Effector memory CD4-positive, alpha-beta T cell (primary cell): ENCODE data around the gene TLX2.
"Not testable (repeated sequence)": the region's sequence is repeated elsewhere in the genome, so short reads cannot be mapped to it uniquely, and the experiment has no call there.

Source experiments
- DNase-seq, 3 donors: peaks; one replicate each; pipeline ENCODE4 v3.0.0-alpha.2; 2020
- H3K27ac ChIP-seq: 2 replicates; pipeline ENCODE4 v1.7.0; 2013; ENCODE audit warnings: mild to moderate bottlenecking, low read length, moderate library complexity; ENCODE audit not compliant: insufficient read depth, poor library complexity, severe bottlenecking
- H3K27me3 ChIP-seq: replicated peaks from 2 replicates; pipeline ENCODE4 v1.7.0; 2013; ENCODE audit warnings: mild to moderate bottlenecking, low read length; ENCODE audit not compliant: insufficient read depth, control insufficient read depth, poor library complexity, severe bottlenecking
- H3K36me3 ChIP-seq: 2 replicates; pipeline ENCODE4 v1.7.0; 2013; ENCODE audit warnings: mild to moderate bottlenecking, low read length, moderate library complexity; ENCODE audit not compliant: control insufficient read depth, insufficient read depth
- H3K4me1 ChIP-seq: 2 replicates; pipeline ENCODE4 v1.7.0; 2013; ENCODE audit warnings: low read length, mild to moderate bottlenecking; ENCODE audit not compliant: control insufficient read depth, insufficient read depth, poor library complexity, severe bottlenecking
- H3K4me3 ChIP-seq: 2 replicates; pipeline ENCODE4 v1.7.0; 2013; ENCODE audit warnings: low read length, low read depth, mild to moderate bottlenecking; ENCODE audit not compliant: insufficient read depth, poor library complexity, severe bottlenecking
- H3K9me3 ChIP-seq: 2 replicates; pipeline ENCODE4 v1.7.0; 2013; ENCODE audit warnings: mild to moderate bottlenecking, low read length, moderate library complexity; ENCODE audit not compliant: control insufficient read depth

The TLX2 gene

DNA sequence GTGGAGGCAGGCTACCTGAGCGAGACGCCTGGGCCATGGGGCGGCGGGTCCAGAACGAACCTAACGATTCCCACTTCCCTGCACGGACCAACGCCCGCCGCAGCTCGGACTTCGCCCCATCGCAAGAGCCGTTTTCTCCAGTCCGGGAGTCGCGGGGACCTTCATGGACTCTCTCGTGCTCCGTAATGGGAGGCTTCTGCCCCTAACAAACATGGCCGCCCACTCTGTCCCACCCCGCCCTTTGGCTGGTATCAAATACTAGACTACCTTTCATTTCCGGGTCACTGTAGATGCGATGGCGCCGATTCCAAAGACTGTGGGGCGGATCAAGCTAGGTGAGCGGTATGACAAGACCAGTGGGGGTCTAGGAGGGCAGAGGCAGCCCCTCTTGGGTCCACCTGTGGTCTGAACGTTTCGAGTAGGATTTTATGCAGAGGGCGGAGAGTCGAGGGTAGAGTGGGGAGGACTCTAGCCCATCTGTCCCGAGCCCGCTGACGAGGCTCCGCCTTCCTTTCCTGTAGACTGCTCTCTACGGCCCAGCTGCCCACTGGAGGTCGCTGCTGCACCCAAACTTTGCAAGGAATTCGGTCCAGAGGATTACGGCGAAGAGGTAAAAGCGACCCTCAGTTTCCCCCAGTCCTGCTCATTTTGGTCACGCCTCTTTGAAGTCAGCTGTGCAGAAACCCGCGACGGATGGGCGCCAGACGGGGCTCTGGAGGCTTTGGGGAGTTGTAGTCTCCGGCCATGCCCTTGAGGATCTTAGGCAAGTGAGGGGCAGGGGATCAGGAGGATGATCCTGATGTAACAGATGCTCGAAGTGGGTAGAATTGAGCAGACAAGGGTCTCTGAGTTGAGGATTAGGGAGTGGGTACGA is 31.2 kb upstream of the TLX2 start, which contains the start of the genes CCDC142 and TTC31:
Gene CCDC142 (minus strand): TSS at position 198 of the 874 bp plus-strand sequence. CDS start 161 bp downstream, at position 37.
Gene TTC31 (plus strand): TSS at position 281 of the 874 bp plus-strand sequence. CDS start 15 bp downstream, at position 296.
- Histone ChIP-seq H3K4me3 (peak within 1 kb of the TSS; percentile 100), H3K9me3 (no peaks in the 10 kb centered on the region), H3K27me3 (no peaks in the 10 kb centered on the region), H3K36me3 (peaks cover 8% of the 10 kb centered on the region), H3K4me1 (peaks cover 21% of the 10 kb centered on the region), H3K27ac (peak within 1 kb of the TSS; percentile 98)
- peak; percentile 84 to 90 (median 89) for DNase-seq

DNA sequence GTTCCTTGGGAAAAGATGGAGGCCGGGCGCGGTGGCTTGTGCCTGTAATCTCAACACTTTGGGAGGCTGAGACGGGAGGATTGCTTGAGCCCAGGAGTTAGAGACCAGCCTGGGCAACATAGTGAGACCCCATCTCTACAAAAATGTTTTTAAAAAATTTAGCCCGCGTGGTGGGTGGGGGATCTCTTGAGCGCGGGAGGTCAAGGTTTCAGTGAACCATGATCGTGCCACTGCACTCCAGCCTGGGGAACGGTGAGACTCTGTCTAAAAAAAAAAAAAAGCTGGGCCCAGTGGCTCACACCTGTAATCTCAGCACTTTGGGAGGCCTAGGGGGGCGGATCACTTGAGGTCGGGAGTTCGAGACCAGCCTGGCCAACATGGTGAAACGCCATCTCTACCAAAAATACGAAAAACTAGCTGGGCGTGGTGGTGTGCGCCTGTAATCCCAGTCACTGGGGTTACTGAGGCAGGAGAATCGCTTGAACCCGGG is 30.5 kb upstream of the TLX2 start:
- H3K27me3 ChIP-seq, result not testable (repeated sequence)
- H3K36me3 ChIP-seq, result peaks cover 14% of the 10 kb centered on the region
- H3K27ac ChIP-seq, result peak overlapping the region; percentile 98

DNA sequence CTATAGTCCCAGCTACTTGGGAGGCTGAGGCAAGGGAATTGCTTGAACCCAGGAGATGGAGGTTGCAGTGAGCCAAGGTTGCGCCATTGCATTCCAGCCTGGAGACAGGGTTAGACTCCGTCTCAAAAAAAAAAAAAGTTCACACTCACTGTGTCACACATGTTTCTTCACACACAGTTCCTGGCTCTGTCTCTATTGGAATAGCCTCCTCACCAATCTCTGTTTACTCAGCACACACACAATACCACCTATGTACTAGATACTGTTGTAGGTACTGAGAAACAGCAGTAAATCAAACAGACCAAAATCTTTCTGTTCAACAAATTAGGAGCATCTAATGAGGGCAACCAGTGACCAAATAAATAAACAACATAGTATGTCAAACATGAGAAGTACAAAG is 28.1 kb upstream of the TLX2 start:
- Histone ChIP-seq H3K27ac (no peak overlapping the region), H3K4me3 (no peak overlapping the region), H3K27me3 (no peaks in the 10 kb centered on the region), H3K36me3 (peaks cover 25% of the 10 kb centered on the region), H3K9me3 (no peaks in the 10 kb centered on the region), H3K4me1 (peaks cover 16% of the 10 kb centered on the region)
- DNase-seq, result no peak

More for the DNA sequence above, 30.5 kb upstream of the TLX2 start:
- H3K4me3 ChIP-seq, result peak overlapping the region; percentile 100
- DNase-seq, H3K9me3 ChIP-seq: not testable (repeated sequence)
- H3K4me1 ChIP-seq, result peaks cover 21% of the 10 kb centered on the region

DNA sequence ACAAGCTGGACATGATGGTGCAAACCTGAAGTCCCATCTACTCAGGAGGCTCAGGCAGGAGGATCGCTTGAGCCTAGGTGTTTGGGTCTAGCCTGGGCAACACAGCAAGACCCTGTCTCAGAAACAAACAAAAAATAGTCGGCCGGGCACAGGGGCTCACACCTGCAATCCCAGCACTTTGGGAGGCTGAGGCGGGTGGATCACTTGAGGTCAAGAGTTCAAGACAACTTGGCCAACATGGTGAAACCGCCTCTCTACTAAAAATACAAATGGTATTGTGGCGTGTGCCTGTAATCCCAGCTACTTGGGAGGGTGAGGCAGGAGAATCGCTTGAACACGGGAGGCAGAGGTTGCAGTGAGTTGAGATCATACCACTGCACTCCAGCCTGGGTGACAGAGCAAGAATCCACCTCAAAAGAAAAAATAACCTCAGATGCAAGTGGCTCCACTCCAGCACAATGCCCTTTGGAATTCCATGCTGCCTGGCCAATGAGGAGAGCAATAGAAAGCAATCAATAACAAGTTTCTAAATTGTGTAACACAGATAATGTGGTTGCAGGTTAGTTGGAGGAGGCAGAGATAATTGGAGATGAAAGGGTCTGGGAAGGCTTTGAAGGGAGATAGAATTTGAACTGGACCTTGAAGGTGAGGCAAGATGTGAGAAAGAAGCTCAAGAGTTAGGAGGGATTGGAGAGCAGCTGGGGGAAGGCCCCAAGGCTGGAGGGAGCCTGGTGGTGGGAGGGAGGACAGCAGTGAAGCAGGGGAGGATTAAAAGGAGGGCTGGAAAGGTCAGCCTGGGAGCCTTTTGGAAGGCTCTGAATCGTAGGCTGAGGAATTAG is 25.4 kb upstream of the TLX2 start:
- no peaks in the 10 kb centered on the region for H3K27me3 ChIP-seq
- peaks cover 51% of the 10 kb centered on the region for H3K36me3 ChIP-seq
- no peak for DNase-seq
- H3K9me3 ChIP-seq, result no peaks in the 10 kb centered on the region
- no peaks in the 10 kb centered on the region for H3K4me1 ChIP-seq
- no peak overlapping the region for H3K27ac ChIP-seq
- H3K4me3 ChIP-seq, result no peak overlapping the region

DNA sequence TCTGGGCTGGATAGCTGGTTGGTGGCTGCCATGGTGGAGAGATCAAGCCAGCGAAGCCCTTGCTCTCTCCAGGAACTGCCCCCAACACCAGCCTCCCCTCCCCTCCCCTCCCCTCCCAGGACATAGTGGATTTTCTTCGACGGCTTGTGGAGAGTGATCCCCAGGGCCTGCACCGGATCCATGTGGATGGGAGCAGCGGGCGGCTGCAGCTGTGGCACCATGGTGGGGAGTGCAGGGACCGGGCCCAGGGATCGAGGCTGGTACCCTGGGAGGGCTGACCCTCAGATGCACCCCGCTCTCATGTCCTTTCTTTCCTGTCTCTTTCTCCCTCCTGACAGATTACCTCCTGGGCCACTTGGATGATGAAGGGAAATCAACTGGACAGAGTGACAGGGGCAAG is 24.3 kb upstream of the TLX2 start:
- H3K4me3 ChIP-seq, result no peak overlapping the region
- no peak for DNase-seq
- no peaks in the 10 kb centered on the region for H3K9me3 ChIP-seq
- H3K4me1 ChIP-seq, result no peaks in the 10 kb centered on the region
- no peak overlapping the region for H3K27ac ChIP-seq
- no peaks in the 10 kb centered on the region for H3K27me3 ChIP-seq
- peaks cover 51% of the 10 kb centered on the region for H3K36me3 ChIP-seq

DNA sequence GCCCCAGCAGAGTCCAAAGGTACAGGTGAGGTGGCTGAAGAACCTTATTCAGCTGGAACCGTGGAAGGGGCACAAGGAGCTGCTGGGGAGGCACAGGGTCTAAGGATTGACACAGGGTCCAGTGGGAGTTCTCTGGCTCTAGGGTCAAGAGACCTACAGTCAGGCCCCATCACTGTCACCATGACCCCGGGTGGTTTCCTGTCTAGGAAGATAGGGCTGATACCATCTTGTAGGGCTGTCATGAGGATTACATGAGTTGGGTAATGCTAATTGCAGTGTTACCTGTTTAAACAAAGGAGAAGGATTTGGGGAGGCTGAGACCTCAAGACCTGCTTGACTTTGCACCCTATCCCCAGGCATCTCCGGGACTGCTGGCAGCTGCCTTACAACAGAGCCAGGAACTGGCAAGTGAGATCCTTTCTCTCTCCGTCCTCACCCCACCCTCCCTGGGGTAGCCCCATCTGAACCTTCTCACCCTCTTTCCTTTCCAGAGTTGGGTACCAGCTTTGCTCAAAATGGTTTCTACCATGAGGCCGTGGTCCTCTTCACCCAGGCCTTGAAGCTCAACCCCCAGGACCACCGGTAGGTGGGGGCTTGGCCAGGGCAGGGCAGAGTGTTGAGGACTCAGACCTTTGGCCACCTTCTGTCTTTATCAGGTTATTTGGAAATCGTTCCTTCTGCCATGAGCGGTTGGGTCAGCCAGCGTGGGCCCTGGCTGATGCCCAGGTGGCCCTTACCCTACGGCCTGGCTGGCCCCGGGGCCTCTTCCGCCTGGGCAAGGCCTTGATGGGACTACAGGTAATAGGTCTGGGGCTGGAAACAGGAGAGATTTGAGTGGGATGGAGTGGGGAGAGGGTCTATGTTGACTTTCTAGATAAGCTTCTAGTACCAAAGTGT is 22.4 kb upstream of the TLX2 start:
- no peak overlapping the region for H3K27ac ChIP-seq
- no peaks in the 10 kb centered on the region for H3K9me3 ChIP-seq
- no peak for DNase-seq
- no peaks in the 10 kb centered on the region for H3K4me1 ChIP-seq
- no peaks in the 10 kb centered on the region for H3K27me3 ChIP-seq
- no peak overlapping the region for H3K4me3 ChIP-seq
- H3K36me3 ChIP-seq, result peaks cover 43% of the 10 kb centered on the region

DNA sequence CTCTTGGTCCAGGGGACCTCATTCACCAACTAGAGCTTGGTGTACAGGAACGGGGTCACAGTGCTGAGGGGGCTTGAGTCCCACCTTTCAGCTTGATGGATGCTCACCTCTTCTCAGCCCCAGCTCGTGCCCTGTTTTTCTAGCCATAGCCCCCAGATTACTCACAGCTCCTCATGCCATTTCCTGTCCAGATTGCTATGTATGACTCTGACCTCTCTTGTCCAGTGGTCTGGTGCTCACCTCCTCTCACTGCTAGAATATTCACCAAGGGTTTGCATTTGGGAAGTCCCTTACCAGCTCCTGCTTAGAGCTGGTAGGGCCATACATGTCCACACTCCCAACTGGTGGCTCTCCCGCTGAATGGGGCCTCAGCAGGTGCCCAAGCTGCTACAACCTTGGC is 20.7 kb upstream of the TLX2 start:
- Histone ChIP-seq H3K9me3 (no peaks in the 10 kb centered on the region), H3K27me3 (peaks cover 5% of the 10 kb centered on the region), H3K27ac (no peak overlapping the region), H3K4me1 (peaks cover 12% of the 10 kb centered on the region), H3K4me3 (no peak overlapping the region), H3K36me3 (peaks cover 40% of the 10 kb centered on the region)
- no peak for DNase-seq

DNA sequence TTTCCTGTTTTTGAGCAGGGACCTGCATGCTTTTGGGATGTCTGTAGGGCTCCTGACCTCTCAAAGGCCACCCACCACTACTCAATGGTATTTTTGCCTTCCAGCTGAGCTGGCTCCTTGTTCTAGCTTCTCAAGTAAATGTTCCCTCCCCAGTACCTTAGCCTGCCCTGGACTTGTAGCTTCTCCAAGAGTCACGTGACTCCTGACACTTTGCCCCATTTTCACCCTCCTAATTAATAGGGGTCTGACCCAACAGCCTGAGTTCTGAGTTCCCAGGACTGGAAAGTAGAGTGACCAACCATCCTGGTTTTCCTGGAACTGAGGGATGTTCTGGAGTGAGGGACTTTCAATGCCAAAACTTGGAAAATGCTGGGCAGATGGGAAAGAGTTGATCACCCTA is 18.8 kb upstream of the TLX2 start:
- H3K9me3 ChIP-seq, result no peaks in the 10 kb centered on the region
- no peak overlapping the region for H3K4me3 ChIP-seq
- H3K27ac ChIP-seq, result no peak overlapping the region
- peaks cover 22% of the 10 kb centered on the region for H3K4me1 ChIP-seq
- H3K36me3 ChIP-seq, result peaks cover 33% of the 10 kb centered on the region
- DNase-seq, result no peak
- peaks cover 22% of the 10 kb centered on the region for H3K27me3 ChIP-seq

DNA sequence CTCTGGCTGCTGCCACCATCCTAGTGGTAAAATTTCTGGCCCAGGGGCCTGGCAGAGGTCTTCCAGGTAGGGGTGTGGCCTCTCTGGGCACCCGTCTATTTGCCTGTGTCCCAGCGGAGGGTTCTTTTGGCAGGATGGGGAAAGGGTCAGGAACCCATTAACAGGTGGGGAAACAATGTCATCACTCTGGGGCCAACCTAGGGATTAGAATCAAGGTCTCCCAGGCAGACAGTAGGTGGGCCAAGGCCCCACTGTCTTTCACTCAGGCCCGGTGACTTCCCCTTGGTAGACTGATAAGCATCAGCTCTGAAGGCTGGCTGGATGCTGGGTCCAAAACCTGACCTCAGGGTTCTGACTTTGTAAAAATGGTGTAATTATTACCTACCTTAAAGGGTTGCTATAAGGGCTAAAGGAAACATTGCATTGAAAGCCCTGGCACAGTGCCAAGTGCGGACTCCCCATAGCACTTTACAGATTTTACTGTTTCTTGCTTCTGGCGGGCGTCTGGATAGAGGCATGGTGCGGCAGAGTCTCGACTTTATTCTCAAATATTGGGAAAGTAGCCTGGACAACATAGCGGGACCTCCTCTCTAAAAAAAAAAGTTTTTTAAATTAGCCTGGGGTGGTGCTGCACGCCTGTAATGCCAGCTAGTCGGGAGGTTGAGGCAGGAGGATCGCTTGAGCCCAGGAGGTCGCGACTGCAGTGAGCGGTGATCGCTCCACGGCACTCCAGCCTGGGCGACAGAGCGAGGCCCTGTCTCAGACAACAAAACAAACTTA is 17.1 kb upstream of the TLX2 start:
- Histone ChIP-seq H3K36me3 (peaks cover 16% of the 10 kb centered on the region), H3K9me3 (no peaks in the 10 kb centered on the region), H3K27ac (no peak overlapping the region), H3K4me1 (peaks cover 22% of the 10 kb centered on the region), H3K27me3 (peaks cover 34% of the 10 kb centered on the region), H3K4me3 (no peak overlapping the region)
- DNase-seq, result no peak
